GM12875 (cell line): ENCODE results near the gene ETDB.

Experiments used
- H3K4me3 ChIP-seq: one replicate; pipeline ENCODE4 v1.5.1; 2011; ENCODE audit warnings: low read depth, low read length, control low read depth
- TF ChIP-seq, protein P1 (sequence below): IDR thresholded peaks from 2 replicates; pipeline ENCODE4 v1.5.1; 2011; ENCODE audit warnings: low read depth, mild to moderate bottlenecking, control low read depth, inconsistent platforms, low read length, moderate library complexity, borderline replicate concordance; ENCODE audit not compliant: insufficient read depth

The ETDB gene

DNA sequence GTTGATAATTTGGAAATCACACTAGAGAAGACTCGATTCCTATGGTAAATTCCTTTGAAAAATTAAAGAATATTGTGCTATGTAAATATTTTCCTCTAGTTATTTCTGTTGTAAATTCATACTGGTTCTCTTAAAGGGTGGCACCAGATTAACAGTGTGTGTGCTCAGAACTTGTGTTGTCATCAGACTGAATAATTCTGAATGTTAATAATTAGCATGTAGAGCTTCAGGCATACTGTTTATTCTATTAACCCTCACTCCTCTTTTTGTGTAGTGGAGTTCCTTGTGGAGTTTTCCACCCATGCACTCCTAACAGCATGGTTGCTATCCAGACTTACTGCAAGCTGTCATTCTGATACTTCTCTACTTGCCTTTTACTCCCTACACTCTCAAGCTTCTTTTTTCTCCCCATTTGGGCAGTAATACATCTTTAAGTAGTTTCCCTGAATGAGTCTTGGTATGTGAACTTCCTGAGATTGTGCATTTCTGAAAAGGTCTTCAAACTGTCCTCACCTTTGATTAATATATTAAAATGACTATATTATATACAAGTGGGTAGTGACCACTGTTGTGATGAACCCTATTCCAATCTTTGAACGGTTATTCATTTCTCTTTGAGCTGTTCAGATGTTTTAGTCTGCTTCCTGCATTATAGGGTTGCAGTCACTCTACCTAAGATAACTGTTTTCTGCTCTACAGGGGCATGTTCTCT, 38.5 kb downstream of the ETDB start:
- no peak overlapping the region for H3K4me3 ChIP-seq
- TF ChIP-seq, protein P1, sequence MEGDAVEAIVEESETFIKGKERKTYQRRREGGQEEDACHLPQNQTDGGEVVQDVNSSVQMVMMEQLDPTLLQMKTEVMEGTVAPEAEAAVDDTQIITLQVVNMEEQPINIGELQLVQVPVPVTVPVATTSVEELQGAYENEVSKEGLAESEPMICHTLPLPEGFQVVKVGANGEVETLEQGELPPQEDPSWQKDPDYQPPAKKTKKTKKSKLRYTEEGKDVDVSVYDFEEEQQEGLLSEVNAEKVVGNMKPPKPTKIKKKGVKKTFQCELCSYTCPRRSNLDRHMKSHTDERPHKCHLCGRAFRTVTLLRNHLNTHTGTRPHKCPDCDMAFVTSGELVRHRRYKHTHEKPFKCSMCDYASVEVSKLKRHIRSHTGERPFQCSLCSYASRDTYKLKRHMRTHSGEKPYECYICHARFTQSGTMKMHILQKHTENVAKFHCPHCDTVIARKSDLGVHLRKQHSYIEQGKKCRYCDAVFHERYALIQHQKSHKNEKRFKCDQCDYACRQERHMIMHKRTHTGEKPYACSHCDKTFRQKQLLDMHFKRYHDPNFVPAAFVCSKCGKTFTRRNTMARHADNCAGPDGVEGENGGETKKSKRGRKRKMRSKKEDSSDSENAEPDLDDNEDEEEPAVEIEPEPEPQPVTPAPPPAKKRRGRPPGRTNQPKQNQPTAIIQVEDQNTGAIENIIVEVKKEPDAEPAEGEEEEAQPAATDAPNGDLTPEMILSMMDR, result no peak
